Activated CD4-positive, alpha-beta T cell treated with anti-CD3 and anti-CD28 coated beads, Interleukin-2, amount 50 U/mL, for 4 hours (primary cell): ENCODE data around the gene PTPN5.
"Not testable (repeated sequence)": the region's sequence is repeated elsewhere in the genome, so short reads cannot be mapped to it uniquely, and the experiment has no call there.

ENCODE experiments used
- DNase-seq, 2 experiments: peaks; one replicate each; pipeline ENCODE4 v3.0.0-alpha.2; 2020

Gene PTPN5

GRCh38 chr11:18706330-18707243, 85.0 kb downstream of the PTPN5 start:
- DNase-seq: peak; percentile 48 to 55

- peak in 1 of 2 experiments; percentile 16 for DNase-seq
Measured at GRCh38 chr11:18705651-18706281, 85.8 kb downstream of the PTPN5 start.

GRCh38 chr11:18704698-18705097, 86.9 kb downstream of the PTPN5 start:
- DNase-seq: no peak

- no peak for DNase-seq
Measured at GRCh38 chr11:18704045-18704645, 87.5 kb downstream of the PTPN5 start.

- DNase-seq: no peak
Measured at GRCh38 chr11:18703001-18703763, 88.4 kb downstream of the PTPN5 start.

- DNase-seq: no peak
Measured at GRCh38 chr11:18701614-18702216, 89.9 kb downstream of the PTPN5 start.

GRCh38 chr11:18700872-18701271, 90.7 kb downstream of the PTPN5 start:
- no peak for DNase-seq

- DNase-seq: no peak
Measured at GRCh38 chr11:18700375-18700774, 91.2 kb downstream of the PTPN5 start.

GRCh38 chr11:18699848-18700261, 91.7 kb downstream of the PTPN5 start:
- no peak for DNase-seq

GRCh38 chr11:18699269-18699596, 92.4 kb downstream of the PTPN5 start:
- DNase-seq: no peak

GRCh38 chr11:18698341-18699268, 93.0 kb downstream of the PTPN5 start, which contains the start of gene TMEM86A:
Gene TMEM86A (plus strand): TSS chr11:18698779. CDS start chr11:18698887, 108 bp downstream.
- peak; percentile 84 for DNase-seq

GRCh38 chr11:18697576-18697975, 94.0 kb downstream of the PTPN5 start:
- no peak for DNase-seq

GRCh38 chr11:18696638-18697225, 94.9 kb downstream of the PTPN5 start:
- DNase-seq: no peak

GRCh38 chr11:18692941-18693760, 98.4 kb downstream of the PTPN5 start:
- no peak for DNase-seq

GRCh38 chr11:18691467-18692140, 100.0 kb downstream of the PTPN5 start:
- DNase-seq: not testable (repeated sequence)

GRCh38 chr11:18684267-18684666, 107.3 kb downstream of the PTPN5 start:
- no peak for DNase-seq

- no peak for DNase-seq
Measured at GRCh38 chr11:18682466-18682865, 109.1 kb downstream of the PTPN5 start.

- not testable (repeated sequence) for DNase-seq
Measured at GRCh38 chr11:18681949-18682348, 109.6 kb downstream of the PTPN5 start.
